Measurements from ENCODE around the gene PLEKHJ1. TPM values are rescaled to one million over a fixed set of nuclear protein-coding genes. Genes with fewer than 3 reads are reported as not detected.

PLEKHJ1 gene
- total and polyA plus RNA-seq, 2 of the 13 experiments (the other 11 are each of a cell fraction or from before 2014, with no cell fraction given), result 70.5 to 130 TPM

- TF ChIP-seq MTA3 (CRISPR knock-in tag; IDR thresholded peaks at IDR 0.05) (no peak), KDM3A (CRISPR knock-in tag; IDR thresholded peaks at IDR 0.05; ENCODE audit: low read depth) (no peak), NBN (conservative IDR thresholded peaks at IDR 0.05) (no peak), ZNF749 (CRISPR knock-in tag; IDR thresholded peaks at IDR 0.05; ENCODE audit: borderline replicate concordance) (peak; percentile 88; the same call in 1 of the 2 replicates), ZNF839 (CRISPR knock-in tag; IDR thresholded peaks at IDR 0.05; ENCODE audit: borderline replicate concordance) (no peak), ATM (IDR thresholded peaks at IDR 0.05; ENCODE audit: borderline replicate concordance) (no peak), ZNF878 (CRISPR knock-in tag; IDR thresholded peaks at IDR 0.05) (peak; percentile 72; the same call in 1 of the 2 replicates), ISL2 (CRISPR knock-in tag; IDR thresholded peaks at IDR 0.05) (peak; percentile 66; the same call in 1 of the 2 replicates), ZNF44 (CRISPR knock-in tag; IDR thresholded peaks at IDR 0.05) (no peak), ZFP36L2 (CRISPR knock-in tag; IDR thresholded peaks at IDR 0.05) (no peak), ARHGAP35 (CRISPR knock-in tag; IDR thresholded peaks at IDR 0.05; ENCODE audit: borderline replicate concordance) (0 out of 2 replicates have a peak, but pooled peaks have one; percentile 80), NCOA5 (CRISPR knock-in tag; IDR thresholded peaks at IDR 0.05) (no peak), ZNF143 (CRISPR knock-in tag; IDR thresholded peaks at IDR 0.05) (0 out of 2 replicates have a peak, but pooled peaks have one; percentile 36), TGIF2 (CRISPR knock-in tag; IDR thresholded peaks at IDR 0.05) (no peak), EP300 (IDR thresholded peaks at IDR 0.05; ENCODE audit: low read depth in 2 of 2, low read length in 2 of 2) (0 out of 4 replicates have a peak, but pooled peaks of 1 of the 2 experiments have one; percentile 19), EP300 (CRISPR knock-in tag; IDR thresholded peaks at IDR 0.05; ENCODE audit: borderline replicate concordance) (no peak), ZSCAN25 (CRISPR knock-in tag; IDR thresholded peaks at IDR 0.05) (no peak), ZNF256 (CRISPR knock-in tag; conservative IDR thresholded peaks at IDR 0.05) (peak; percentile 93), CBX1 (IDR thresholded peaks at IDR 0.05; ENCODE audit: low read depth) (no peak), FOXJ3 (CRISPR knock-in tag; IDR thresholded peaks at IDR 0.05; ENCODE audit: borderline replicate concordance) (peak; percentile 71; the same call in 1 of the 2 replicates), ZNF556 (CRISPR knock-in tag; IDR thresholded peaks at IDR 0.05; ENCODE audit: borderline replicate concordance) (peak; percentile 88; the same call in 1 of the 2 replicates), ZBTB7A (CRISPR knock-in tag; IDR thresholded peaks at IDR 0.05) (peak; percentile 86), FOXA3 (CRISPR knock-in tag; IDR thresholded peaks at IDR 0.05) (peak; percentile 45; the same call in 1 of the 2 replicates), HHEX (CRISPR knock-in tag; IDR thresholded peaks at IDR 0.05) (no peak), FLYWCH1 (CRISPR knock-in tag; IDR thresholded peaks at IDR 0.05) (peak; percentile 91; the same call in 1 of the 2 replicates), GATAD2A (CRISPR knock-in tag; IDR thresholded peaks at IDR 0.05) (peak; percentile 62), GATAD1 (CRISPR knock-in tag; IDR thresholded peaks at IDR 0.05) (no peak), CENPT (CRISPR knock-in tag; IDR thresholded peaks at IDR 0.05; ENCODE audit: low read depth) (peak; percentile 74; the same call in 1 of the 2 replicates)
- TF ChIP-seq, protein P1, sequence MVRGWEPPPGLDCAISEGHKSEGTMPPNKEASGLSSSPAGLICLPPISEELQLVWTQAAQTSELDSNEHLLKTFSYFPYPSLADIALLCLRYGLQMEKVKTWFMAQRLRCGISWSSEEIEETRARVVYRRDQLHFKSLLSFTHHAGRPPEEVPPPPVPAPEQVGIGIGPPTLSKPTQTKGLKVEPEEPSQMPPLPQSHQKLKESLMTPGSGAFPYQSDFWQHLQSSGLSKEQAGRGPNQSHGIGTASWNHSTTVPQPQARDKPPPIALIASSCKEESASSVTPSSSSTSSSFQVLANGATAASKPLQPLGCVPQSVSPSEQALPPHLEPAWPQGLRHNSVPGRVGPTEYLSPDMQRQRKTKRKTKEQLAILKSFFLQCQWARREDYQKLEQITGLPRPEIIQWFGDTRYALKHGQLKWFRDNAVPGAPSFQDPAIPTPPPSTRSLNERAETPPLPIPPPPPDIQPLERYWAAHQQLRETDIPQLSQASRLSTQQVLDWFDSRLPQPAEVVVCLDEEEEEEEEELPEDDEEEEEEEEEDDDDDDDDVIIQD (CRISPR knock-in tag; IDR thresholded peaks at IDR 0.05; ENCODE audit: low read depth), result 0 out of 2 replicates have a peak, but pooled peaks have one; percentile 33
- TF ChIP-seq, protein P2, sequence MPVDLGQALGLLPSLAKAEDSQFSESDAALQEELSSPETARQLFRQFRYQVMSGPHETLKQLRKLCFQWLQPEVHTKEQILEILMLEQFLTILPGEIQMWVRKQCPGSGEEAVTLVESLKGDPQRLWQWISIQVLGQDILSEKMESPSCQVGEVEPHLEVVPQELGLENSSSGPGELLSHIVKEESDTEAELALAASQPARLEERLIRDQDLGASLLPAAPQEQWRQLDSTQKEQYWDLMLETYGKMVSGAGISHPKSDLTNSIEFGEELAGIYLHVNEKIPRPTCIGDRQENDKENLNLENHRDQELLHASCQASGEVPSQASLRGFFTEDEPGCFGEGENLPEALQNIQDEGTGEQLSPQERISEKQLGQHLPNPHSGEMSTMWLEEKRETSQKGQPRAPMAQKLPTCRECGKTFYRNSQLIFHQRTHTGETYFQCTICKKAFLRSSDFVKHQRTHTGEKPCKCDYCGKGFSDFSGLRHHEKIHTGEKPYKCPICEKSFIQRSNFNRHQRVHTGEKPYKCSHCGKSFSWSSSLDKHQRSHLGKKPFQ (CRISPR knock-in tag; IDR thresholded peaks at IDR 0.05; ENCODE audit: insufficient replicate concordance), result no peak
Measured at GRCh38 chr19:2212861-2213711, 23.0 kb downstream of the PLEKHJ1 start (continued).
